ENCODE measurements around the gene FMO5. TPM values are rescaled to one million over a fixed set of nuclear protein-coding genes. Genes with fewer than 3 reads are reported as not detected.
"Not testable (repeated sequence)": the region's sequence is repeated elsewhere in the genome, so short reads cannot be mapped to it uniquely, and the experiment has no call there.

The FMO5 gene
- polyA plus RNA-seq, 12 donors: 2.1 to 13.0 (median 2.9) TPM; not detected in 1

DNA sequence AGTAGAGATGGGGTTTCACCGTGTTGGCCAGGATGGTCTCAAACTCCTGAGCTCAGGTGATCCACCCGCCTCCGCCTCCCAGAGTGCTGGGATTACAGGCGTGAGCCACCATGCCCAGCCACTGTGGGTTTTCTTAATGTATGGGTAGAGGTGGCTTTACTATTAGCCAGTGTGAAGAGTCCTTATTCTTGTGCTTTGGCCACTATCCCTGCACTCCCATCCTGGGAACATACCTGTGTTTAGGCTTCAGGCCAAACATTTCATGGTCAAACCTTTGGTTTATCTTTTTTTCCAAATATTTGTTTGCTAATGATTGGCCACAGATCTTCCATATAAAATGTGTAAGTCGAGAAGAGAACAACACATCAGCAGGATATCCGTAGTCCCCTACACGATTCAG lies 16.5 kb downstream of the FMO5 start:
- no peak for DNase-seq

DNA sequence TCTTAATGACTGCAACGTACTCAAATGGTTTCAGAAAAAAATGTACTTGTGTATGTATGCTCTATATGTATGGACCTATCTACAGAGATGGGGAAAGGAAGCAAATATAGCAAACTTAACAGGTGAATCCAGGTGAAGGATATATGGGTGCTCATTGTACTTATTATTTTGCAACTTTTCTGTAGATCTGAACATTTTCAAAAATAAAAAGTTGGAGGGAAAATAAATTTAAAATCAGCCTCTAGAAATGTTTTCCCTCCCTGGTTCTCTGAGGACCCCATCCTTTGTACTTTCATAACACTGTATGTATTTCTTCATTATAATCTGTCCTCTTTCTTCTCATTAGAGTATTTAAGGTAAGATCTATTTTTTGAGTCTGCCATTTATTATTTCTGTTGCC lies 17.9 kb downstream of the FMO5 start:
- no peak for DNase-seq

DNA sequence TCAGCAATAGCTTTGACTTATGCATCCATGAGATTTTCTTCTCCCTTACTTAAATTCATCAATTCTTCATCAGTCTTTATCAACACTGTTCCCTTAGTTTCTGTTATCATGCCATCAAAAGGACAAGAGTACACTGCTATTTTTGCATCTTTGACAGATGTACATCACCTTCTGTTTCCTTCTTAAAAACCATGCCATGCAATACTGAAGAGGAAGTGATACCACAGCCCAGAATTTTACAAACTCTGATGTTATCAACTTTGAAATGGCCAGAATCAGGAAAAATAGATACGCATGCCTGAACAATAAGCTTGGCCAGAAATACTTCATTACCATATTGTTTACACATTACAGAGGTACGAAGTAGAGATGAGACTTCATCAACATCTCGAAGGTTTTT lies 21.1 kb downstream of the FMO5 start:
- no peak for DNase-seq

DNA sequence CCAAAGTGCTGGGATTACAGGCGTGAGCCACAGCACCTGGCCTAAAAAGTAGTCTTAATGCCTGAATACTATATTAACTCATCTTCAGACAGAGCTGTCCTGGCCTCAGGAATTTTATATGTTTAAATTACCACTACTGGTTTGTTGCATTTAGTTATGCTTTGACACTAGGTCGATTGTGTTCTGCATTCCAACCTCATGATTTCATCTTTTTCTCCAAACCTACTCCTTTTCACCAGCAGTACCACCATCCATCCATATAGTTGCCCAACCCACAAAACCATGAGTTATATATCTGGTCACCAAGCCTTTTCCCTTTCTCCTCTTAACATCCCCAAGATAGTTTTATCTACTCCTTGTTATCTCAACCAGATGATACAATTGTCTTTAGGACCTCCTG lies 22.6 kb downstream of the FMO5 start:
- DNase-seq: no peak

DNA sequence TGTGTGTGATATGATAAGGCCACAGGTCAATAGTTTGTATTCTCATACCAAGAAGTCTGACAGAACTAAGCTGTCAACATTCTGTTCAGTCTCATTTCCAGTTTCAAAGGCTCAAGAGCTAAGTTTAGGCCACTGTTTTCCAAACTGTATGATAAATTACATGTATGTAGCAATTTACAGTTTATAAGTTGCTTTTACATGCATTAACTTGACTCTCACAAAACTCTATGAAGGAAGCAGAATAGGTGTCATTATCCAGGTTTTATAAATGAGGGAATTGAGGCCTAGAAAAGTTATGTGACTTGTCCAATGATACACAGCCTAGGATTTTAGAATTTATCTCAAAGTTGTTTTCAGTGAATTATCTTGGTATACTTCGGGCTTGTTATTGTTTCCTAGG lies 23.4 kb downstream of the FMO5 start:
- no peak for DNase-seq

DNA sequence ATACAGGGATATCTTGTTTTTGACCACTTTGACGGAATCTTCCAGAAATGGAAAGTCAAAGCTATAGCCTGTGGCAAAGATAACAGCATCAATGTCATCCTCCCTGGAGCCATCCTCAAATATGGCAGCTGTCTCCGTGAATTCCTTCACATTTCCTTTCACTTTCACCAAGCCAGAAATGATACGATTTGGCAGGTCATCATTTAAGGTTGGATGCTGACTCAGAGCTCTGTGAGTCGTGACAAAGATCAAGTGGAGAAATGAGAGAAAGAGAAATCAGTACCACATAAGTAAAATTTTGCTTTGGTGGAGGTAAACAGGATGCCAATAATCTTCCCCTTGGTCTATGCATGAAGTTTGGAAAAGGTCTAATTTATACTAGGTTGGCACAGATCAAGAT lies 23.9 kb downstream of the FMO5 start:
- DNase-seq: no peak

DNA sequence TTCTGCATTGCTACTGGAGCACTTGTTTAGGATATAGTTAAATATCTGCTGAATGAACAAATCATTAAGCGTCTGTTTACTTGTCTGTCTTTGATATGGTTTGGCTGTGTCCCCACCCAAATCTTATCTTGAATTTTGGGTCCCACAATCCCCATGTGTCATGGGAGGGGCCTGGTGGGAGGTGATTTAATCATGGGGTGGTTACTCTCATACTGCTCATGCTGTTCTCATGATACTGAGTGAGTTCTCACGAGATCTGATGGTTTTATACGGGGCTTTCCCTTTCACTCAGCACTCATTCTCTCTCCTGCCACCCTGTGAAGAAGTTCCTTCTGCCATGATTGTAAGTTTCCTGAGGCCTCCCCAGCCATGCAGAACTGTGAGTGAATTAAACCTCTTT lies 27.8 kb downstream of the FMO5 start:
- not testable (repeated sequence) for DNase-seq

DNA sequence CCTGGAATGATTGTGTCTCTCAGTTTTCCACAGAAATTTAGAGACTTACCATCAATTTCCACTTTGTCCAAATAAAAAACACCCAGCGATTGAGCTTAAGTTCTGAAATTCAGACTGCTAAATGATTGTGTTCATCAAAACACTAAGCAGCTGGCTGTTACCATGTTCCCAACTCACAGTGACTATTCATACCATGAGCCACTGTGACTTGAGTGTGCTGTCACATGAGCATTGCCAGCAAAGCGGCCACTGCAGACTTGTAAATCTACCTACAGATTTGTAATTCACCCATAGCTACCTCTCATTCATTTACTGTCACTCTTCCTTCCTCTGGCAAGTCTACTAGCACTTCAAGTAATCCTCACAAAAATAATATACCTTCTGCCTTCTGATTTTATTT lies 35.6 kb downstream of the FMO5 start:
- DNase-seq: no peak

DNA sequence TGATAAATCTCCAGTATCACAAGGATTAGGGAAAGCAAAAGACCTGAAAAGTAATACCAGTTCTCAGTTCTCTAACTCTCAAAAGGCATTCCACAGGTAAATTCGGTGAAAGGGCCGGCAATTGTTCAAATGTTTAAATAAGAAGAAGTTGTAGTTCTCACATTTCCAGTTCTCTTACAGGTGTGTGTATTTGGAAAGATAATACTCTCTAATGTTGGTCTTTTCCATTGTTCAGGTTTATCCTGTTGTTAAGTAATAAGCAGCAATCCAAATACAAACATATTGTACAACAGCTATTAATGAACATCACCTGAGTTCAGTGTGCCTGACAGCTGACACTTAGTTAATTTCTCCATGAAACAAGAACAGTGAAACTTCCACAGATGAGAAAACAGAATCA lies 39.7 kb downstream of the FMO5 start:
- no peak for DNase-seq

DNA sequence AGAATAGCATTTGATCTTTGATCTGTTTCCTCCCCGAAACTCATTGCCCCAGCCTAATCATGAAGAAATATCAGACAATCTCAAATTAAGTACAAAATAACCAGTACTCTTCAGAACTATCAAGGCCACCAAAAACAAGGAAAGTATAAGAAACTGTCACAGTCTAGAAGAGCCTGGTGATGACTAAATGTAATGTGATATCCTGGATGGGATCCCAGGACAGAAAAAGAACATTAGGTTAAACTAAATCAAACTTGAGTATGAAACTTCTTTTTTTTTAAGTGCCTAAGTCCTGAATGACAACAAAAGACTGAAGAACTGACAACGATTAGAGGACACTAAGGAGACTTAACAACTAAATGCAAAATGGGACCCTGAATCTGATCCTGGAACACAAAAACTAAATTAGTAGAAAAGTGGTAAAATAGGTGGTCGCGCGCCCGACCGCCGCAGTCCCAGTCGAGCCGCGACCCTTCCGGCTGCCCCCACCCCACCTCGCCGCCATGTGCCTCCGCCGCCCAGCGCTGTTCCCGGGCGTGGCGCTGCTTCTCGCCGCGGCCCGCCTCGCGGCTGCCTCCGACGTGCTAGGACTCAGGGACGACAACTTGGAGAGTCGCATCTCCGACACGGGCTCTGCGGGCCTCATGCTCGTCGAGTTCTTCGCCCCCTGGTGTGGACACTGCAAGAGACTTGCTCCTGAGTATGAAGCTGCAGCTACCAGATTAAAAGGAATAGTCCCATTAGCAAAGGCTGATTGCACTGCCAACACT lies 47.3 kb downstream of the FMO5 start:
- DNase-seq: no peak

DNA sequence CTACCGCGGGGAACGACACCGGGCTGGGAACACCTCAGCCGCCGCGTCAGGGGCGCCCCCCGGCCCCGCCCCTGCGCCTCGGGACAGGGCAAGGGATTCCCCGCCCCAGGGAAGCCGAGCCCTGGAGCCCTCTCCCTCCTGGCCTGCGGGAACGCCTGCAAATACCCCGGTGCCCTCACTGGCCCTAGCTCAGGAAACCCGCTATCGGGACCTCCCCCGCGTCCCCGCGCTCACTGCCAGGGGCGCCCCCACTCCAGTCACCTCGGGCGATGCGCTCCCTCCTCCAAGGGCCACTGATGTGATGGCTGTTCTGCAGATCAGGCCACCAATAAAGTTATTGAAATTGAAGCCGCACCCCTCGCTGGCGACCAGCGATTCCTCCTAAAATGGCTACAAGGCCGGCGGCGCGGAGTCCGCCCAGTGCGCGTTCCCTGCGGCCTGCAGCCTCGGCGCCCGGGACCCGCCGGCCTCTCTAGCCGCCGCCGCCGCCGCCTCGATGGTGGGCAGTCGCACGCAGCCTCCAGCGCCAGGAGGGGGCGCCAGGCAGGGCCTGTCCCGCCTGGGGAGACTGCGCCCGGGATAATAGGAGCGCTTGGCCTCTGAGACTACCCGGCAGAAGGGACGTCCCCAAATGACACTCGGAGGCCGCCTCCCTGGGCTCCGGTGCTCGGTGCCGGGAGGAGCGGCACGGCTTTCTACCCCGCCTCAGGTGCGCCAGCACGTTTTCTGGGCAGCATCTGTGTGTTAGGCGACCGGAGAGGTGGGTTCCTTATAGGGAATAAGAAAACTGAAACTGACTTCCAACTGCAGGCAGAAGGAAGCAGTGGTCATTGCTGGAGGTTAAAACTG lies 52.7 kb downstream of the FMO5 start, which contains the start of gene PRKAB2:
Gene PRKAB2 (minus strand): TSS at position 303 of the 849 bp plus-strand sequence. CDS start 326 bp downstream, outside the sequence.
- DNase-seq: peak; percentile 96

DNA sequence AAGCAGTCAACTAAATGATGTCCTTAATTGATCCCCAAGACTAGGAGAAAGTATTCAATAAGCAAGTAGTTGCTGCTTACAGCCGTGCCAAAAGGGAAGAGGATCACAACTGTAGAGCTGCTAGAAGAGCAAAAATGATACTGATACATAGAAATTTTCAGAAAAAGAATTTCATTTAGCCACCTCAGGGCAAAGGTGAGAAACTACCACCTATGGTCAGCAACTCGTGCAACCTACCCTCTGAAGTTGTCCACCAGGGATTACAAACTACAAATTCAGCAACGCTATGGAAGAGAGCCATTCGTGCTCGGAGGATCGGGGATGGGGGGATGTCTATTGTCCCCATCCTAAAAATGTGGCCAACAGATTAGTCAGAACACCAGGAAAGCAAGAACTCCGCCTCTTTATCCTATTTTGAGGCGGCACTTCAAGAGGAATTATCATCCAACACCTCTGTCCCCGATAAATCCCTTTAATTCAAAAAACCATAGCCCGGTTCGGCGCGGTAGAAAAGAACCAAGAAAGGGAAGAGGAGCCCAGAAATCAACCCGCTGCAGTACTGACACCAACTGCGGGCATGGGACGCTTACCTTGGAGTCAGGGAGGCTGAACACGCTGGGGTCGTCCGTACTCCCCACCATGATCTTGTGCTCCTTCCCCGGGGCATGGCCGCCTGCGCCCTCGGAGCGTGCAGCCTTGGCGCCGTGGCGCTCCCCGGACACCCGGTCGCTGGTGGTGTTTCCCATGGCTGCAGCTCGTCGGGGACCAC lies 53.6 kb downstream of the FMO5 start:
- DNase-seq: peak; percentile 25

DNA sequence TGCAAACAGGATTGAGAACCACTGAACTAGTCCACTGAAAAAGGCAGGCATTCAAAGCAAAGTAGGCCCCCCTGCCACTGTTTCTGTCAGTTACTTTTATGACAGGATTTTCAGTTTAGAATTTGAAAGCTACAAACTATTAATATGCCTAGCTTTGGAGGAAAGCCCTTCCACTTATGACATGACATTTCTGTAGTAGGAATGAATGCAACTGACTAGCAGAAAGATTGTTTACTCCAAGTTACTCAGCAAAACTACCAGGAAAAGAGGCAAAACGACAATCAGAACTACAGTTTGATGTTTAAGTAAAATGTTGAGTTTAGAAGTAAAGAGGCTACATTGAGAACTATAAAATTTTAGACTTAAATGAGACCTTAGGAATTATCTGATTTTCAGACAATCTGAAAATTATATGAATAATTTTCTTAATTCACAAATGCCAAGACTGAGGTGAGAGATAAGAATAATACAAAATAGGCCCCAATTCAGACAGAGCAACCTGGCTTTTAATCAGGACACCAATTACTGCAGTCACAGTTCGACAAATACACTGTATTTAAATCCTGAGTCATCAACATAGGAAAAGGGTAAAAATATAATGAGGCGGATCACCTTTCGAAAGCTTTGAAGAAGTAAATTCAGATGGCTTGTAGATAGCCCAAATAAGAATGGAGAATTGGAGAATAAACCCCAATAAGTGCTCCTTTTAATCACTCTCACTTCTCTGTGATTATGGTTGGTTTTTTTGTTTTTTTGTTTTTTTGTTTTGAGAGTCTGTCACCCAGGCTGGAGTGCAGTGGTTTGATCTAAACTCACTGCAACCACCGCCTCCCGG lies 55.1 kb downstream of the FMO5 start:
- no peak for DNase-seq

DNA sequence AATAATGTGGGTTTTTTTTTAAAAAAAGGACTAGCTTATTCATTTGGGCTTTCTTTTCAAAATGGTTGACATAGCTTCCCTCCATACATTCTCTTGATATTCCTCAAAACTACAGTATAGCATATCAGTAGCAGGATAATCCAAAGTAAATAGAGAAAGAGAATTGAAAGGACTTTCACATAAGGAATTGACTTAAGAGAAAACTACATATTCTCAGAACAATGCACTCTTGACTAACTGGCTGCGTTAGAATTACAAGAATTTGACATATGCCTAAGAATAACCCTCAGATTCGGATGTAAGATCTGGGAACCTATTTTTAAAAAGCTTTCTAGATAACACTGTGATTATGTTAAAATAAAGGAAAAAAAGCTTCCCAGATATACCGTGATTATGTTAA lies 56.0 kb downstream of the FMO5 start:
- DNase-seq: no peak

DNA sequence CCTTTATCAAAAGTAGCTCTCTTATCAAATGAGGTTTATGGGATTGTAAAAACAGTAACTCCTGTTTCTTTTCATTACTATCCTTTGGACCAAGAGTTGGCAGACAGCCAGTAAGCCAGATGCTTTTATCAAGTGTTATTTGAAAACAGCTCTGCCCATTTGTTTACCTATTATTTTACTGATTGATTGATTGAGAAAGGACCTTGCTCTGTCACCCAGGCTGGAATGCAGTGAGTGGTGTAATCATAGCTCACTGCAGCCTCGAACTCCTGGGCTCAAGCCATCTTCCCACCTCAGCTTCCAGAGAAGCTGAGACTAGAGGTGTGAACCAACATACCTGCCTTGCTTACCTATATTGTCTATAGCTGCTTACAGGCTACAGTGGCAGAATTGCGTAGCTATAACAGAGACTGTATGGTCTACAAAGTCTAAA lies 56.5 kb downstream of the FMO5 start:
- DNase-seq: no peak

DNA sequence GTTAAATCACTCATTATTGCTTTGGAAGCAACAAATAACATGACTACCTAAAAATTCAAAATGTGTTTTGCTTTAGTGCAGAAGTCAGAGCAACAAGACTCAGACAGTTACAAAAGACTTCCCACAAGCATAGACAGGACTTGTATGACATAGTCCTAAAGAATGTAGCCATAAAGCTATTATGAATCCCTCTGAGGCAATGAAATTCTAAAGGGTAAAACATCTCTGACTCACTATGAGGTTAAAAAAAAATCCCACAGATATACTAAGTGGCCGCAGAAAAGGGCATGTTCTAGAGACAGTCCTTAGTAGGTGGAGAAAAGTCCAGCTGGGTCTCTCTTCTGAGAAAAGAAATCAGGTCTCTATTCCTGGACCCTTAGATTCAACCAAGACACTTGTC lies 57.8 kb downstream of the FMO5 start:
- no peak for DNase-seq

DNA sequence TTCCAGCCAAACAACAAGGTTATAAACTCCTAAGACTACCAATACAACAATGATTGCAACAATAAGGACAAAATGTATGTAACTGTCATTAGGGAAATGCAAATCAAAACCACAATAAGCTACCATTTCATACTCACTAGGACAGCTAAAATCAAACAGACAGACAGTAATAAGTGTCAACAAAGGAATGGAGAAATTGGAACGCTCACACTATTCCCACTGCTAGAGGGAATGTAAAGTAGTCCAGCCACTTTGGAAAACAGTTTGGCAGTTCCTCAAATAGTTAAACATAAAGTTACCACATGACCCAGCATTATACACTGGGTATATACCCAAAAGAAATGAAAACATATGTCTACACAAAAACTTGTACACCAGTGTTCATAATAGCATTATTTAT lies 62.1 kb downstream of the FMO5 start:
- no peak for DNase-seq

DNA sequence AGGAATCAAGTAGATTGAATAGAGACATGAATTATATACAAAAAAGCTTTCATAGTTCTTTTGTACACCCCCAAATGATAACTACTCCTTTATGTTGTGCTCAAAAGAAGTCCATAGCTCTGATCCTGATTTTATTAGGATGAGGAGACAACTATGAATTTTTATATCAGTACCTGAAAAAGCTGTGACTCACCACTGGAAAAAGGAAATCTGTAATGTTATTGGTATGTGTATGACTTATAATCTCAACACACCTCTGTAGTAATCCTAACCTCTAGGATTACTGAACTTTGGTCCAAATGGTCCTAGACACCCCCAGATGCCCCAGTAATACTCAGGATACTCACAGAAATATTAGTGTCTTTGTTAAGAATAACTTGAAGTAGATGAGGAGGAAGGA lies 63.0 kb downstream of the FMO5 start:
- no peak for DNase-seq

DNA sequence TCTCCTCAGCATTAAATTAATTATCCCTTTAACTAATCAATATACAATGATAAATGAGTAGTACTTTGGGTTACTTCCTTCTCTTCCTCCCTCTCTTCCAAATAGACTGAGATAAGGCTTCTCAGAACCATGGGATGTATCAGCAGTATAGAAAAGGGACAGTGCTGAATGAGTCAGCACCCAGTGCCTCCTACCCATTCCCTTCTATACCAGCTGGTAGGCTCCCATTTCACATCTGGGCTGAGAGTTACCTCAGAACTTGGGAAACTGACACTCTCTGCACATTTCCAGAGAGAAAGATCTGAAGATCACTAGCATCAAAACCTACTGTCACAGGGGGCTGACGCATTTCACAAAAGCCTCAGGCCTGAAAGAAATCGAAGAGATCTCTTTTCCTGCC lies 68.0 kb downstream of the FMO5 start:
- not testable (repeated sequence) for DNase-seq

DNA sequence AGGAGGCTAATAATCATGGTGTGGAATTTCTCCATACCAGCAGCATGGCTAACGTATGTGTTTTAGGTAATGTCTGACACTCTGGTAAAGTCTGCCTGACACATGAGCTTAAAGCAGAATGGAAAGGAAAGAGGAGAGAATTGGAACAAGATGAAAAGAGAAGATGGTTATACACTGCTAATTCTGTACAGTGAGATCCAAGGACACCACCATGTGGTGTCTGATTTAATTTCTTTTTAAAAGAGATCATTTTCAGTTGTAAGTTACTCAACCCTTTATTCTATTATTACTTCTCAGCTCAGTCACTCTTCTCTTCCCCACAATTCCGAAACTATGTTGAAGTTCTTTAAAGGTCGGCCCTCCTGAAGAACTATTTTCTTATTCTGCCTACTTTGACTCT lies 68.5 kb downstream of the FMO5 start:
- DNase-seq: no peak

DNA sequence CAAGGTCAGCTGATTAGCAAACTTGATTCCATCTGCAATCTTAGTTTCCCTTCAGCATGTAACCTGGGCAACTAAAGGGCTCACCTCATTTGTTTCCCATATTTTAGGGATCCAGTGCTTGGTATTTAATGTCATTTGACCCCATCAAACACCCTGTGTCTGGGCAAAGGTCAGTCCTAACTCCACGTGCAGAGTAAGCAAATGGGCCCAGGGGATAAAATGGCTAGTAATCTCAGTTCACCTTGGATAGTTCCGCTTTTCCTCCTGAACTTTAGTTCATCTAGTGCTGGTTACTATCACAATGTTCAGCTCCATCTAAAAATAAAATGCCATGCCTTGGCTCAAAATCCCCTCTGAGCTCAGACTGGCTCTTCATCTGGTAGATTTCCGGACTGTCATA lies 72.4 kb downstream of the FMO5 start:
- no peak for DNase-seq
